K562 (cell line): ENCODE measurements around the gene ENTREP3. TPM values are rescaled to one million over a fixed set of nuclear protein-coding genes. Genes with fewer than 3 reads are reported as not detected.

Experiments
- FOXK2 ChIP-seq, 2 experiments: fragments of 450-650 bp; IDR thresholded peaks in 1 of 2; conservative IDR thresholded peaks in 1 of 2; 2 replicates each; pipeline ENCODE4 v1.6.1; 2016; ENCODE audit warnings: low read depth in 2 of 2, mild to moderate bottlenecking in 1 of 2
- JUNB ChIP-seq: fragments of 450-650 bp; formaldehyde crosslinking; conservative IDR thresholded peaks from 2 replicates; pipeline ENCODE4 v1.4.0; 2020; ENCODE audit warnings: mild to moderate bottlenecking
- KLF6 ChIP-seq: fragments of 250-450 bp; sonication (Bioruptor Pico); IDR thresholded peaks from 2 replicates; pipeline ENCODE4 v1.4.0; 2020; ENCODE audit warnings: mild to moderate bottlenecking, moderate library complexity, borderline replicate concordance
- MYBL2 ChIP-seq, 2 experiments: fragments of 450-650 bp in 1 of 2; sonication (generic) in 1 of 2; formaldehyde crosslinking in 1 of 2; IDR thresholded peaks; 2 replicates each; pipeline versions ENCODE4 v1.6.1 to v1.8.1; 2017 to 2022; ENCODE audit warnings: borderline replicate concordance in 1 of 2, inconsistent platforms in 1 of 2, low read depth in 1 of 2, mild to moderate bottlenecking in 1 of 2, missing genetic modification reagents in 1 of 2, moderate library complexity in 1 of 2
- RCOR1 ChIP-seq, 2 experiments: IDR thresholded peaks; 2 replicates each; pipeline ENCODE4 v1.6.1; 2012; ENCODE audit warnings: low read depth in 2 of 2, low read length in 2 of 2, borderline replicate concordance in 1 of 2, improper control_type of control experiment in 1 of 2
- SMAD2 ChIP-seq: fragments of 150-350 bp; IDR thresholded peaks from 2 replicates; pipeline ENCODE4 v1.6.1; 2014; ENCODE audit warnings: low read depth, mild to moderate bottlenecking, low read length
- SRSF1 ChIP-seq: fragments of 200-400 bp; formaldehyde crosslinking; IDR thresholded peaks from 2 replicates; pipeline ENCODE4 v1.6.1; 2017; ENCODE audit warnings: mild to moderate bottlenecking, low read depth, low read length, moderate library complexity
- TFE3 ChIP-seq: fragments of 450-650 bp; formaldehyde crosslinking; IDR thresholded peaks from 2 replicates; pipeline ENCODE4 v1.4.0; 2020; ENCODE audit warnings: mild to moderate bottlenecking, mixed read lengths
- YY1 ChIP-seq, 3 experiments: IDR thresholded peaks; 2 replicates each; pipeline ENCODE4 v1.6.1; 2011; ENCODE audit warnings: low read length in 2 of 3, mild to moderate bottlenecking in 2 of 3, moderate library complexity in 2 of 3, borderline replicate concordance in 1 of 3, control low read depth in 1 of 3, low read depth in 1 of 3; ENCODE audit not compliant: insufficient read depth in 3 of 3, insufficient replicate concordance in 2 of 3, control insufficient read depth in 1 of 3, insufficient read length in 1 of 3; ENCODE audit errors: extremely low read depth in 1 of 3
- ZNF436 ChIP-seq: fragments of 250-450, 450-650 bp; sonication (Bioruptor Pico); formaldehyde crosslinking; IDR thresholded peaks from 2 replicates; pipeline ENCODE4 v1.7.0; 2020; ENCODE audit warnings: mild to moderate bottlenecking
- ZNF668 ChIP-seq: fragments of 250-450 bp; sonication (Bioruptor Pico); IDR thresholded peaks from 2 replicates; pipeline ENCODE4 v1.8.0; 2022; ENCODE audit warnings: mild to moderate bottlenecking, inconsistent platforms
- ZNF830 ChIP-seq: fragments of 250-450 bp; sonication (Bioruptor Pico); IDR thresholded peaks from 2 replicates; pipeline ENCODE4 v1.5.0; 2021; ENCODE audit warnings: mild to moderate bottlenecking
- polyA plus RNA-seq, 8 experiments: library from polyadenylated mRNA; depleted of rRNA in 4 of 8; stranded (reverse) in 5 of 8; unstranded in 3 of 8; fragments of >200 nt; fragmentation: Nextera tagmentation in 2 of 8; fragmentation: Illumina TruSeq in 1 of 8; extraction: Ambion mirVana in 2 of 8; extraction: Trizol in 1 of 8; gene quantifications; 2 replicates each; pipeline versions ENCODE4 v1.2.1 to v1.2.3, GENCODE V29; 2011 to 2014; ENCODE audit warnings: inconsistent platforms in 1 of 8, missing spikeins in 1 of 8
- total RNA-seq, 7 experiments: library from RNA; depleted of rRNA in 6 of 7; stranded (reverse); fragments of >200 nt in 6 of 7; fragmentation: Illumina TruSeq in 2 of 7; extraction: Trizol in 2 of 7; gene quantifications; 2 replicates each; pipeline versions ENCODE4 v1.2.1 to v1.2.3, GENCODE V29; 2011 to 2021; ENCODE audit warnings: low replicate concordance in 1 of 7
- TF ChIP-seq, protein P1 (sequence below), 2 experiments: IDR thresholded peaks in 1 of 2; conservative IDR thresholded peaks in 1 of 2; 2 replicates each; pipeline ENCODE4 v1.6.1; 2016; ENCODE audit warnings: low read depth in 2 of 2, mild to moderate bottlenecking in 1 of 2, missing compliant biosample characterization in 1 of 2, missing genetic modification characterization in 1 of 2, moderate library complexity in 1 of 2
- TF ChIP-seq, protein P2 (sequence below): fragments of 450-650 bp; IDR thresholded peaks from 2 replicates; pipeline ENCODE4 v1.6.1; 2016
- TF ChIP-seq, protein P3 (sequence below): fragments of 450-650 bp; conservative IDR thresholded peaks from 2 replicates; pipeline ENCODE4 v1.6.1; 2016; ENCODE audit warnings: missing genetic modification characterization, low read depth, mild to moderate bottlenecking, missing compliant biosample characterization, moderate library complexity
- TF ChIP-seq, protein P4 (sequence below): sonication (generic); formaldehyde crosslinking; IDR thresholded peaks from 2 replicates; pipeline ENCODE4 v1.4.0; 2020; ENCODE audit warnings: mild to moderate bottlenecking, missing genetic modification reagents

The ENTREP3 gene
- total and polyA plus RNA-seq, 9 of the 15 experiments (the other 6 are each of a cell fraction or from before 2014, with no cell fraction given) = 1.9 to 41.8 (median 5.9) TPM

DNA sequence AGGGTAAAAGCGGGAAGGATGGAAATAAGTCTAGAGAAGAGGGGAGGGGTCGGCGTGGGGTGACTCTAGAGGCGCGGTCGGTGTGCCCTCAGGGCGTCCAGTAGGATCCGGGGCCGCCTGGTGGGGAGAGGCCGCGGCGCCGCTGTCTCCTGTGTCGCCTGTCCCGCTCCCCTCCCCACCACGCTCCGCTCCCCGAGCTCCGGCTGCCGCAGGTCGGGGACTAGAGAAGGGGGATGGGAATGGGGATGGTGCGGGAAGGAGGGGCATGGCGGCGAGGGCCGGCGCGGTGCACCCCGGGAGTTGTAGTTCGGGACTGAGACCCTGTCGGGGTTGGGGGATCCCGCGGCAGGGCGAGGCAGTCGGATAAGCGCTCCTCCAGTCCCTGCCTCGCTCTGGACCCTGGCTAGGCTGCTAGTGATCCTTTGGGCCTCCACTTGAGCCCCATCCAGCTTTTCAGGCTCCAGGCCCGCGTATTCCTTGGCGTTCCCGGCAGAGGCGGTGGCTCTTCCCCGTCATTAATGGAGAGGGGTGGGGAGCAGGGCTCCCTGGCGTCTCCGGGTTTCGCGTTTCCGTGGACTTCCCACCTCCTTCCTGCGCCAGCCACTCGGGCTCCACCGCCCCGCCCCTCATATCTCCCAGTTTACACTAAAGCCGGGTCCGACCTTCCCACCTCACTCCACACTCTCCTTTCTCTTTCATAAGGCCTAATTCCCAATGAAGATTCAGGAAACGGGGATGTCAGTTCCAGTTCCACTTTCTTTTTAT, at the start of gene ENTREP3 (continued):
- TF ChIP-seq, protein P1, sequence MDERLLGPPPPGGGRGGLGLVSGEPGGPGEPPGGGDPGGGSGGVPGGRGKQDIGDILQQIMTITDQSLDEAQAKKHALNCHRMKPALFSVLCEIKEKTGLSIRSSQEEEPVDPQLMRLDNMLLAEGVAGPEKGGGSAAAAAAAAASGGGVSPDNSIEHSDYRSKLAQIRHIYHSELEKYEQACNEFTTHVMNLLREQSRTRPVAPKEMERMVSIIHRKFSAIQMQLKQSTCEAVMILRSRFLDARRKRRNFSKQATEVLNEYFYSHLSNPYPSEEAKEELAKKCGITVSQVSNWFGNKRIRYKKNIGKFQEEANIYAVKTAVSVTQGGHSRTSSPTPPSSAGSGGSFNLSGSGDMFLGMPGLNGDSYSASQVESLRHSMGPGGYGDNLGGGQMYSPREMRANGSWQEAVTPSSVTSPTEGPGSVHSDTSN (CRISPR knock-in tag; IDR thresholded peaks at IDR 0.05; ENCODE audit: low read depth) = no peak
- TF ChIP-seq, protein P1 (tag; conservative IDR thresholded peaks at IDR 0.05; ENCODE audit: low read depth) = no peak
- TF ChIP-seq SRSF1 = no peak
- no peak for TF ChIP-seq ZNF436
- no peak for TF ChIP-seq KLF6 (CRISPR knock-in tag)
- TF ChIP-seq, protein P2, sequence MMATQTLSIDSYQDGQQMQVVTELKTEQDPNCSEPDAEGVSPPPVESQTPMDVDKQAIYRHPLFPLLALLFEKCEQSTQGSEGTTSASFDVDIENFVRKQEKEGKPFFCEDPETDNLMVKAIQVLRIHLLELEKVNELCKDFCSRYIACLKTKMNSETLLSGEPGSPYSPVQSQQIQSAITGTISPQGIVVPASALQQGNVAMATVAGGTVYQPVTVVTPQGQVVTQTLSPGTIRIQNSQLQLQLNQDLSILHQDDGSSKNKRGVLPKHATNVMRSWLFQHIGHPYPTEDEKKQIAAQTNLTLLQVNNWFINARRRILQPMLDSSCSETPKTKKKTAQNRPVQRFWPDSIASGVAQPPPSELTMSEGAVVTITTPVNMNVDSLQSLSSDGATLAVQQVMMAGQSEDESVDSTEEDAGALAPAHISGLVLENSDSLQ = no peak
- TF ChIP-seq, protein P3, sequence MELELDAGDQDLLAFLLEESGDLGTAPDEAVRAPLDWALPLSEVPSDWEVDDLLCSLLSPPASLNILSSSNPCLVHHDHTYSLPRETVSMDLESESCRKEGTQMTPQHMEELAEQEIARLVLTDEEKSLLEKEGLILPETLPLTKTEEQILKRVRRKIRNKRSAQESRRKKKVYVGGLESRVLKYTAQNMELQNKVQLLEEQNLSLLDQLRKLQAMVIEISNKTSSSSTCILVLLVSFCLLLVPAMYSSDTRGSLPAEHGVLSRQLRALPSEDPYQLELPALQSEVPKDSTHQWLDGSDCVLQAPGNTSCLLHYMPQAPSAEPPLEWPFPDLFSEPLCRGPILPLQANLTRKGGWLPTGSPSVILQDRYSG (tag) = no peak
- peak; percentile 75 to 94 (median 92) for TF ChIP-seq YY1 (IDR thresholded peaks at IDR 0.05; ENCODE audit: borderline replicate concordance in 1 of 3, control insufficient read depth in 1 of 3, extremely low read depth in 1 of 3, insufficient read depth in 3 of 3, insufficient read length in 1 of 3, insufficient replicate concordance in 2 of 3, low read depth in 1 of 3, low read length in 2 of 3)
- TF ChIP-seq, protein P4, sequence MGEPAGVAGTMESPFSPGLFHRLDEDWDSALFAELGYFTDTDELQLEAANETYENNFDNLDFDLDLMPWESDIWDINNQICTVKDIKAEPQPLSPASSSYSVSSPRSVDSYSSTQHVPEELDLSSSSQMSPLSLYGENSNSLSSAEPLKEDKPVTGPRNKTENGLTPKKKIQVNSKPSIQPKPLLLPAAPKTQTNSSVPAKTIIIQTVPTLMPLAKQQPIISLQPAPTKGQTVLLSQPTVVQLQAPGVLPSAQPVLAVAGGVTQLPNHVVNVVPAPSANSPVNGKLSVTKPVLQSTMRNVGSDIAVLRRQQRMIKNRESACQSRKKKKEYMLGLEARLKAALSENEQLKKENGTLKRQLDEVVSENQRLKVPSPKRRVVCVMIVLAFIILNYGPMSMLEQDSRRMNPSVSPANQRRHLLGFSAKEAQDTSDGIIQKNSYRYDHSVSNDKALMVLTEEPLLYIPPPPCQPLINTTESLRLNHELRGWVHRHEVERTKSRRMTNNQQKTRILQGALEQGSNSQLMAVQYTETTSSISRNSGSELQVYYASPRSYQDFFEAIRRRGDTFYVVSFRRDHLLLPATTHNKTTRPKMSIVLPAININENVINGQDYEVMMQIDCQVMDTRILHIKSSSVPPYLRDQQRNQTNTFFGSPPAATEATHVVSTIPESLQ (CRISPR knock-in tag) = no peak
- no peak for TF ChIP-seq TFE3 (CRISPR knock-in tag)
- TF ChIP-seq JUNB (CRISPR knock-in tag) = no peak
- TF ChIP-seq FOXK2 (conservative IDR thresholded peaks at IDR 0.05 in 1 of 2, IDR thresholded peaks at IDR 0.05 in 1 of 2; ENCODE audit: low read depth in 2 of 2) = no peak
- TF ChIP-seq MYBL2 (IDR thresholded peaks at IDR 0.05; ENCODE audit: low read depth) = no peak
- no peak for TF ChIP-seq MYBL2 (CRISPR knock-in tag; IDR thresholded peaks at IDR 0.05; ENCODE audit: borderline replicate concordance)
- TF ChIP-seq SMAD2 = no peak
- peak in 1 of 2 experiments; percentile 47; a peak in 1 of 4 replicates for TF ChIP-seq RCOR1 (IDR thresholded peaks at IDR 0.05; ENCODE audit: borderline replicate concordance in 1 of 2, low read depth in 2 of 2, low read length in 2 of 2)
- no peak for TF ChIP-seq ZNF668
- no peak for TF ChIP-seq ZNF830 (CRISPR knock-in tag)
